OCI-LY3 (cell line): ENCODE results near the gene LPP.

ENCODE experiments used
- H2AFZ ChIP-seq: fragments of 200-600, 300-600 bp; shearing (Covaris generic); 2 replicates; pipeline ENCODE4 v1.6.0; 2014; ENCODE audit warnings: antibody characterized with exemption, low read depth, low read length
- H3K27ac ChIP-seq: fragments of 200-600, 300-600 bp; sonication (generic); 2 replicates; pipeline ENCODE4 v1.5.1; 2014; ENCODE audit warnings: mild to moderate bottlenecking, low read length, moderate library complexity, mixed read lengths
- H3K27me3 ChIP-seq: fragments of 200-600, 300-600 bp; sonication (generic); 2 replicates; pipeline ENCODE4 v1.6.1; 2014; ENCODE audit warnings: low read depth, low read length, mixed read lengths
- H3K36me3 ChIP-seq: fragments of 200-600, 300-600 bp; sonication (generic); replicated peaks from 2 replicates; pipeline ENCODE3; 2014; ENCODE audit warnings: low read depth, low read length, mixed read lengths
- H3K4me1 ChIP-seq: fragments of 300-600, 200-600 bp; sonication (generic); 2 replicates; pipeline ENCODE4 v1.6.1; 2014; ENCODE audit warnings: low read length, mixed read lengths
- H3K4me2 ChIP-seq: fragments of 200-600, 300-600 bp; sonication (generic); 2 replicates; pipeline ENCODE4 v1.6.1; 2014; ENCODE audit warnings: low read length, mixed read lengths
- H3K4me3 ChIP-seq: fragments of 300-600, 200-600 bp; sonication (generic); 2 replicates; pipeline ENCODE4 v1.5.1; 2014; ENCODE audit warnings: antibody characterized with exemption, mild to moderate bottlenecking, low read length, moderate library complexity
- H3K79me2 ChIP-seq: fragments of 300-600, 200-600 bp; shearing (Covaris generic); 2 replicates; pipeline ENCODE4 v1.6.1; 2014; ENCODE audit warnings: mild to moderate bottlenecking, low read length, mixed read lengths
- H3K9ac ChIP-seq: fragments of 300-600, 200-600 bp; shearing (Covaris generic); 2 replicates; pipeline ENCODE4 v1.6.0; 2014; ENCODE audit warnings: mild to moderate bottlenecking, low read length, moderate library complexity
- H3K9me3 ChIP-seq: fragments of 200-600, 300-600 bp; shearing (Covaris generic); 2 replicates; pipeline ENCODE4 v1.6.1; 2014; ENCODE audit warnings: low read length, mixed read lengths; ENCODE audit not compliant: insufficient read depth
- H4K20me1 ChIP-seq: fragments of 200-600, 300-600 bp; sonication (generic); 2 replicates; pipeline ENCODE4 v1.6.1; 2016; ENCODE audit warnings: low read length, mixed read lengths; ENCODE audit not compliant: insufficient read depth
- CTCF ChIP-seq: fragments of 200-600, 300-600 bp; sonication (generic); IDR thresholded peaks from 2 replicates; pipeline ENCODE4 v1.5.1; 2014; ENCODE audit warnings: antibody characterized with exemption, low read length, low read depth
- EZH2phosphoT487 ChIP-seq: fragments of 200-600 bp; shearing (Covaris generic); IDR thresholded peaks from 2 replicates; pipeline ENCODE4 v1.6.1; 2018; ENCODE audit warnings: antibody characterized with exemption, mixed run types, low read depth

LPP gene

GRCh38 chr3:188764609-188765008, 610.7 kb downstream of the LPP start:
- Histone ChIP-seq H3K9me3 (no peaks in the 10 kb centered on the region), H3K4me1 (peaks cover 11% of the 10 kb centered on the region), H3K9ac (no peak overlapping the region), H3K4me3 (no peak overlapping the region), H3K4me2 (no peak overlapping the region), H3K36me3 (no peaks in the 10 kb centered on the region), H3K27me3 (no peaks in the 10 kb centered on the region), H3K79me2 (no peaks in the 10 kb centered on the region), H3K27ac (no peak overlapping the region), H4K20me1 (no peaks in the 10 kb centered on the region), H2AFZ (no peak overlapping the region)
- TF ChIP-seq EZH2phosphoT487 (no peak), CTCF (no peak)

- Histone ChIP-seq H3K4me1 (peaks cover 26% of the 10 kb centered on the region), H3K79me2 (no peaks in the 10 kb centered on the region), H2AFZ (no peak overlapping the region), H3K27ac (no peak overlapping the region), H3K4me2 (no peak overlapping the region), H3K9ac (no peak overlapping the region), H3K9me3 (no peaks in the 10 kb centered on the region), H3K27me3 (no peaks in the 10 kb centered on the region), H3K36me3 (no peaks in the 10 kb centered on the region), H4K20me1 (no peaks in the 10 kb centered on the region), H3K4me3 (no peak overlapping the region)
- no peak for TF ChIP-seq CTCF
- TF ChIP-seq EZH2phosphoT487, result no peak
These were observed 615.9 kb downstream of the LPP start for GRCh38 chr3:188769831-188770230.

GRCh38 chr3:188772886-188773285, 618.9 kb downstream of the LPP start:
- H3K79me2 ChIP-seq, result no peaks in the 10 kb centered on the region
- peaks cover 19% of the 10 kb centered on the region for H3K4me1 ChIP-seq
- no peaks in the 10 kb centered on the region for H3K36me3 ChIP-seq
- no peaks in the 10 kb centered on the region for H3K9me3 ChIP-seq
- H3K4me2 ChIP-seq, result no peak overlapping the region
- no peak overlapping the region for H3K9ac ChIP-seq
- TF ChIP-seq CTCF (no peak), EZH2phosphoT487 (no peak)
- no peak overlapping the region for H3K27ac ChIP-seq
- no peak overlapping the region for H2AFZ ChIP-seq
- no peak overlapping the region for H3K4me3 ChIP-seq
- H3K27me3 ChIP-seq, result no peaks in the 10 kb centered on the region
- H4K20me1 ChIP-seq, result no peaks in the 10 kb centered on the region

- Histone ChIP-seq H3K4me2 (no peak overlapping the region), H3K36me3 (no peaks in the 10 kb centered on the region), H3K27me3 (no peaks in the 10 kb centered on the region), H3K9ac (no peak overlapping the region), H3K27ac (no peak overlapping the region), H2AFZ (no peak overlapping the region), H3K9me3 (no peaks in the 10 kb centered on the region), H3K79me2 (no peaks in the 10 kb centered on the region), H3K4me3 (no peak overlapping the region), H3K4me1 (peaks cover 18% of the 10 kb centered on the region), H4K20me1 (no peaks in the 10 kb centered on the region)
- no peak for TF ChIP-seq CTCF
- no peak for TF ChIP-seq EZH2phosphoT487
These were observed 621.5 kb downstream of the LPP start for GRCh38 chr3:188775412-188775811.
